Kidney (tissue), 14 donors: ENCODE results near the gene GLIPR2. TPM values are rescaled to one million over a fixed set of nuclear protein-coding genes. Genes with fewer than 3 reads are reported as not detected.

ENCODE experiments used
- DNase-seq, 5 donors: peaks; one replicate each; pipeline ENCODE4 v3.0.0-alpha.2; 2013 to 2020
- FAIRE-seq: peaks from 2 replicates; lab custom pipeline; 2012; peaks lifted over from hg19 to GRCh38; lab: Jason Lieb, UNC
- H3K27ac ChIP-seq, 2 donors: one replicate each; pipeline ENCODE4 v1.7.0; 2013; ENCODE audit warnings: low read depth in 2 of 2, low read length in 2 of 2, inconsistent platforms in 1 of 2
- H3K27me3 ChIP-seq: one replicate; pipeline ENCODE4 v1.7.1; 2013; ENCODE audit warnings: low read length, inconsistent platforms; ENCODE audit not compliant: control insufficient read depth, insufficient read depth
- H3K36me3 ChIP-seq, 3 donors: one replicate each; pipeline versions ENCODE4 v1.7.0 to v1.7.1; 2013; ENCODE audit warnings: low read length in 3 of 3, control low read depth in 1 of 3, inconsistent platforms in 1 of 3; ENCODE audit not compliant: insufficient read depth in 3 of 3, control insufficient read depth in 2 of 3
- H3K4me1 ChIP-seq, 3 donors: one replicate each; pipeline versions ENCODE4 v1.7.0 to v1.7.1; 2013; ENCODE audit warnings: low read length in 3 of 3, inconsistent platforms in 1 of 3, low read depth in 1 of 3; ENCODE audit not compliant: control insufficient read depth in 2 of 3, insufficient read depth in 2 of 3
- H3K4me3 ChIP-seq, 3 donors: one replicate each; pipeline versions ENCODE4 v1.7.0 to v1.8.1; 2013; ENCODE audit warnings: low read length in 3 of 3, control low read depth in 1 of 3, inconsistent platforms in 1 of 3
- H3K9ac ChIP-seq, 3 donors: one replicate each; pipeline versions ENCODE4 v1.7.0 to v1.7.1; 2013; ENCODE audit warnings: low read length in 3 of 3, control low read depth in 1 of 3, inconsistent platforms in 1 of 3
- H3K9me3 ChIP-seq, 3 donors: one replicate each; pipeline versions ENCODE4 v1.7.0 to v1.7.1; 2013; ENCODE audit warnings: low read length in 3 of 3, control low read depth in 1 of 3, inconsistent platforms in 1 of 3; ENCODE audit not compliant: control insufficient read depth in 2 of 3, insufficient read depth in 1 of 3
- CTCF ChIP-seq: IDR thresholded peaks from 3 replicates; pipeline ENCODE4 v1.5.1; 2012; ENCODE audit warnings: mild to moderate bottlenecking, moderate library complexity, borderline replicate concordance; ENCODE audit not compliant: insufficient read depth; ENCODE audit errors: extremely low read depth
- intact Hi-C: fragments of 100-400 bp; cut with DNase I; formaldehyde crosslinking; loops from one replicate; pipeline ENCODE4 v1.11.1; 2022
- polyA plus RNA-seq: library from polyadenylated mRNA; stranded (reverse); fragments of 350-450 nt; fragmentation: Illumina TruSeq; extraction: RNeasy Lipid Tissue Mini Kit (QIAGEN cat#74804); gene quantifications from one replicate; pipeline ENCODE4 v1.2.3, GENCODE V29; 2014; ENCODE audit warnings: low read depth, low replicate concordance; ENCODE audit not compliant: insufficient read depth
- total RNA-seq: library from RNA; stranded (reverse); fragmentation: NEBNext Ultra II Directional; extraction: Animal tissue kit (Norgen Biotek cat#: 25700); gene quantifications from one replicate; pipeline ENCODE4 v1.2.1, GENCODE V29; 2021
- donor health status: control.
- donor health status: control.
- donor health status: control.
- donor health status: control.
- donor health status: control.
- donor health status: DM: yes; HTN: yes; CAD: no.
- donor health status: Normal renal cell carcinoma (clear cell type).

Gene GLIPR2
- total and polyA plus RNA-seq, 2 donors from 2014 or later: 8.3 to 19.6 TPM

GRCh38 chr9:36134761-36135505 is 1.6 kb upstream of the GLIPR2 start:
- Histone ChIP-seq H3K36me3 (no peaks in the 10 kb centered on the region), H3K9me3 (no peaks in the 10 kb centered on the region), H3K9ac (no peak overlapping the region), H3K27ac (no peak overlapping the region), H3K4me3 (no peak overlapping the region), H3K4me1 (peaks cover 0 to 8% (median 0%) of the 10 kb centered on the region in 3 donors), H3K27me3 (no peaks in the 10 kb centered on the region)
- no peak for TF ChIP-seq CTCF
- intact Hi-C loops: no loop called here
- FAIRE-seq (no peak), DNase-seq (peak in 1 of 5 donors; percentile 34)

- peak in 1 of 5 donors; percentile 81 for DNase-seq
- Histone ChIP-seq H3K9me3 (no peaks in the 10 kb centered on the region), H3K27ac (no peak overlapping the region), H3K4me1 (peaks cover 0 to 8% (median 0%) of the 10 kb centered on the region in 3 donors), H3K36me3 (no peaks in the 10 kb centered on the region), H3K27me3 (no peaks in the 10 kb centered on the region), H3K4me3 (peak overlapping the region in 2 of 3 donors; percentile 2 to 66), H3K9ac (no peak overlapping the region)
- TF ChIP-seq CTCF: no peak
- intact Hi-C loops: no loop called here
- FAIRE-seq: no peak
Observed at GRCh38 chr9:36135741-36136271, 727 bp upstream of the GLIPR2 start.

GRCh38 chr9:36136894-36137391 is 410 bp downstream of the GLIPR2 start:
- no peak for TF ChIP-seq CTCF
- peak overlapping the region; percentile 62 to 66 (median 64) for H3K4me3 ChIP-seq
- H3K27me3 ChIP-seq: no peaks in the 10 kb centered on the region
- FAIRE-seq (no peak), DNase-seq (peak in 4 of 5 donors; percentile 56 to 75 (median 64))
- peaks cover 0 to 8% (median 0%) of the 10 kb centered on the region in 3 donors for H3K4me1 ChIP-seq
- H3K36me3 ChIP-seq: no peaks in the 10 kb centered on the region
- H3K9ac ChIP-seq: peak overlapping the region; percentile 28 to 76 (median 54)
- no peaks in the 10 kb centered on the region for H3K9me3 ChIP-seq
- H3K27ac ChIP-seq: no peak overlapping the region
- intact Hi-C loops: no loop called here
